Right lobe of liver (tissue), 4 donors: Measurements from ENCODE around the gene USP43.

Source experiments
- CTCF ChIP-seq, 4 donors: fragments of 200-600 bp in 3 of 4; fragments of 450-650 bp in 1 of 4; IDR thresholded peaks; one replicate each; pipeline versions ENCODE4 v1.5.1 to v1.8.0; 2016 to 2022; ENCODE audit warnings: antibody characterized with exemption in 4 of 4, mild to moderate bottlenecking in 2 of 4
- POLR2A ChIP-seq: fragments of 450-650 bp; IDR thresholded peaks from one replicate; pipeline ENCODE4 v1.6.1; 2017; ENCODE audit warnings: antibody characterized with exemption, mild to moderate bottlenecking
- donor health status: DM: no; HTN: no; CAD: no.
- donor health status: DM: no; HTN: no; CAD: no.
- donor health status: DM: no; HTN: yes; CAD: no.

GRCh38 chr17:9643611-9644010 is 1.7 kb upstream of the USP43 start:
- TF ChIP-seq CTCF (IDR thresholded peaks at IDR 0.05) = no peak
- no peak for TF ChIP-seq POLR2A
